IMR-90 (cell line): ENCODE data around the gene LATS2.

ENCODE experiments used
- CEBPB ChIP-seq: IDR thresholded peaks from 2 replicates; pipeline ENCODE4 v1.6.1; 2012; ENCODE audit warnings: low read depth, low read length, improper control_type of control experiment
- MAFK ChIP-seq: IDR thresholded peaks from 2 replicates; pipeline ENCODE4 v1.6.1; 2012; ENCODE audit warnings: low read depth, low read length, improper control_type of control experiment
- POLR2A ChIP-seq: IDR thresholded peaks from 2 replicates; pipeline ENCODE4 v1.6.1; 2012; ENCODE audit warnings: mild to moderate bottlenecking, low read depth, low read length
- RAD21 ChIP-seq: IDR thresholded peaks from 2 replicates; pipeline ENCODE4 v1.6.1; 2012; ENCODE audit warnings: low read length, improper control_type of control experiment
- SMC3 ChIP-seq: fragments of 150-350 bp; IDR thresholded peaks from 2 replicates; pipeline ENCODE4 v1.6.1; 2016; ENCODE audit warnings: low read depth, mild to moderate bottlenecking, antibody characterized with exemption, low read length, moderate library complexity
- TF ChIP-seq, protein P1 (sequence below): conservative IDR thresholded peaks from 2 replicates; pipeline ENCODE4 v1.5.1; 2012; ENCODE audit warnings: mild to moderate bottlenecking, low read depth, low read length, improper control_type of control experiment

- TF ChIP-seq, protein P1, sequence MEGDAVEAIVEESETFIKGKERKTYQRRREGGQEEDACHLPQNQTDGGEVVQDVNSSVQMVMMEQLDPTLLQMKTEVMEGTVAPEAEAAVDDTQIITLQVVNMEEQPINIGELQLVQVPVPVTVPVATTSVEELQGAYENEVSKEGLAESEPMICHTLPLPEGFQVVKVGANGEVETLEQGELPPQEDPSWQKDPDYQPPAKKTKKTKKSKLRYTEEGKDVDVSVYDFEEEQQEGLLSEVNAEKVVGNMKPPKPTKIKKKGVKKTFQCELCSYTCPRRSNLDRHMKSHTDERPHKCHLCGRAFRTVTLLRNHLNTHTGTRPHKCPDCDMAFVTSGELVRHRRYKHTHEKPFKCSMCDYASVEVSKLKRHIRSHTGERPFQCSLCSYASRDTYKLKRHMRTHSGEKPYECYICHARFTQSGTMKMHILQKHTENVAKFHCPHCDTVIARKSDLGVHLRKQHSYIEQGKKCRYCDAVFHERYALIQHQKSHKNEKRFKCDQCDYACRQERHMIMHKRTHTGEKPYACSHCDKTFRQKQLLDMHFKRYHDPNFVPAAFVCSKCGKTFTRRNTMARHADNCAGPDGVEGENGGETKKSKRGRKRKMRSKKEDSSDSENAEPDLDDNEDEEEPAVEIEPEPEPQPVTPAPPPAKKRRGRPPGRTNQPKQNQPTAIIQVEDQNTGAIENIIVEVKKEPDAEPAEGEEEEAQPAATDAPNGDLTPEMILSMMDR, result no peak
- TF ChIP-seq POLR2A (no peak), CEBPB (no peak), RAD21 (no peak), SMC3 (no peak), MAFK (no peak)
Measured at GRCh38 chr13:21077788-21078353, 16.5 kb upstream of the LATS2 start.
